MM.1S (cell line): ENCODE data around the gene PDZRN4.

Experiments
- DNase-seq: peaks from one replicate; pipeline ENCODE4 v3.0.0-alpha.2; 2015
- H2AFZ ChIP-seq: fragments of 300-600 bp; sonication (generic); 2 replicates; pipeline ENCODE4 v1.6.0; 2016; ENCODE audit warnings: antibody characterized with exemption, low read length
- H3F3A ChIP-seq: fragments of 300-600 bp; sonication (generic); 2 replicates; pipeline ENCODE4 v1.6.1; 2016; ENCODE audit warnings: mild to moderate bottlenecking, antibody characterized with exemption, low read length, moderate library complexity, mixed read lengths; ENCODE audit not compliant: insufficient read depth
- H3K27ac ChIP-seq: fragments of 300-600 bp; sonication (generic); 2 replicates; pipeline ENCODE4 v1.5.1; 2016; ENCODE audit warnings: mild to moderate bottlenecking, low read length
- H3K27me3 ChIP-seq: fragments of 300-600 bp; sonication (generic); replicated peaks from 2 replicates; pipeline ENCODE4 v1.6.0; 2016; ENCODE audit warnings: low read length; ENCODE audit not compliant: insufficient read depth
- H3K36me3 ChIP-seq: fragments of 300-600 bp; sonication (generic); replicated peaks from 2 replicates; pipeline ENCODE4 v1.6.1; 2016; ENCODE audit warnings: mild to moderate bottlenecking, low read length, mixed read lengths; ENCODE audit not compliant: insufficient read depth
- H3K4me1 ChIP-seq: fragments of 300-600 bp; sonication (generic); 2 replicates; pipeline ENCODE4 v1.6.1; 2016; ENCODE audit warnings: low read length, mixed read lengths
- H3K4me2 ChIP-seq: fragments of 300-600 bp; sonication (generic); 2 replicates; pipeline ENCODE4 v1.6.0; 2016; ENCODE audit warnings: low read depth, low read length
- H3K4me3 ChIP-seq: fragments of 300-600 bp; sonication (generic); 2 replicates; pipeline ENCODE4 v1.5.1; 2016; ENCODE audit warnings: low read length, mixed read lengths
- H3K79me2 ChIP-seq: fragments of 300-600 bp; sonication (generic); 2 replicates; pipeline ENCODE4 v1.6.1; 2016; ENCODE audit warnings: mixed run types, low read length, mixed read lengths
- H3K9ac ChIP-seq: fragments of 300-600 bp; sonication (generic); 2 replicates; pipeline ENCODE4 v1.6.1; 2016; ENCODE audit warnings: low read length, mixed read lengths
- H3K9me2 ChIP-seq: fragments of 300-600 bp; sonication (generic); replicated peaks from 2 replicates; pipeline ENCODE4 v1.6.1; 2016; ENCODE audit warnings: mild to moderate bottlenecking, low read length, mixed read lengths; ENCODE audit not compliant: insufficient read depth
- H3K9me3 ChIP-seq: fragments of 300-600 bp; sonication (generic); replicated peaks from 2 replicates; pipeline ENCODE4 v1.6.1; 2016; ENCODE audit warnings: mild to moderate bottlenecking, low read length, mixed read lengths; ENCODE audit not compliant: insufficient read depth
- H4K20me1 ChIP-seq: fragments of 300-600 bp; sonication (generic); 2 replicates; pipeline ENCODE4 v1.6.1; 2016; ENCODE audit warnings: mild to moderate bottlenecking, low read length, moderate library complexity, mixed read lengths; ENCODE audit not compliant: insufficient read depth
- EZH2 ChIP-seq: fragments of 300-600 bp; sonication (generic); optimal IDR thresholded peaks from 2 replicates; pipeline ENCODE3; 2017; ENCODE audit warnings: low read depth, mild to moderate bottlenecking, antibody characterized with exemption, low read length, mixed read lengths
- EZH2phosphoT487 ChIP-seq: fragments of 300-600 bp; sonication (generic); IDR thresholded peaks from 2 replicates; pipeline ENCODE4 v1.6.1; 2018; ENCODE audit warnings: antibody characterized with exemption, low read length
- TF ChIP-seq, protein P1 (sequence below): fragments of 300-600 bp; sonication (generic); IDR thresholded peaks from 2 replicates; pipeline ENCODE4 v1.5.1; 2016; ENCODE audit warnings: antibody characterized with exemption, low read length, mixed read lengths

PDZRN4 gene

DNA sequence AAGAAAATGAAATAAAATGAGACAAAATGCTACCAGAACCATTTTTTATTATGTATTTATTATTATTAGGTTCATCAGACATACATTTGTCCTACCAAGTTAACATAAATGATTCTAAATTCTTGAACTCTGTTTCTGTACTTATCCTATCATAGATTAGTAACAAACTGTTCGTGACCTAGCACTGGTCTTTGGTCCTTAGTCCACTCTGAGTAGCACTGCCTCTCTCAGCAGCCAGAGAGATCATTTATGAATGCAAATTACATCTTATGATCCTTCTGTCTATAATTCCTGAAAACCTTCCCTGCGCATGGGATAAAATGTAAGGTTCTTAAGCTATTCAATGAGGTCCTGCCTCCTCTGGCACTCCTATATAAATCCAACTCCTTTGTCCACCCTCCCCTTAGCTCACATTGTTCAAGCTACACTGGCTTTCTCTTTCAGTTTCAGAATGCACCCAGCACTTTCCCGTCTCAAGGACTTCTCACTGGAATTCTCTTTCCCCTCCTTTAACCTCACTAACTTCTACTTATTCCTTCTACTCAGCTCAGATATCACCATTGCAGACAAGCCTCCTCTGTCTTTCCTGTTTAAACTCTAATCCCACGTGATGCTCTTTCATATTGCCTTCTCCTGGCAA lies 17.1 kb downstream of the PDZRN4 start:
- H3F3A ChIP-seq, result no peaks in the 10 kb centered on the region
- H3K4me2 ChIP-seq, result peak overlapping the region; percentile 17
- no peak overlapping the region for H3K9ac ChIP-seq
- H3K4me1 ChIP-seq, result no peaks in the 10 kb centered on the region
- no peak overlapping the region for H3K27ac ChIP-seq
- no peaks in the 10 kb centered on the region for H3K9me2 ChIP-seq
- TF ChIP-seq EZH2phosphoT487 (no peak), EZH2 (no peak)
- TF ChIP-seq, protein P1, sequence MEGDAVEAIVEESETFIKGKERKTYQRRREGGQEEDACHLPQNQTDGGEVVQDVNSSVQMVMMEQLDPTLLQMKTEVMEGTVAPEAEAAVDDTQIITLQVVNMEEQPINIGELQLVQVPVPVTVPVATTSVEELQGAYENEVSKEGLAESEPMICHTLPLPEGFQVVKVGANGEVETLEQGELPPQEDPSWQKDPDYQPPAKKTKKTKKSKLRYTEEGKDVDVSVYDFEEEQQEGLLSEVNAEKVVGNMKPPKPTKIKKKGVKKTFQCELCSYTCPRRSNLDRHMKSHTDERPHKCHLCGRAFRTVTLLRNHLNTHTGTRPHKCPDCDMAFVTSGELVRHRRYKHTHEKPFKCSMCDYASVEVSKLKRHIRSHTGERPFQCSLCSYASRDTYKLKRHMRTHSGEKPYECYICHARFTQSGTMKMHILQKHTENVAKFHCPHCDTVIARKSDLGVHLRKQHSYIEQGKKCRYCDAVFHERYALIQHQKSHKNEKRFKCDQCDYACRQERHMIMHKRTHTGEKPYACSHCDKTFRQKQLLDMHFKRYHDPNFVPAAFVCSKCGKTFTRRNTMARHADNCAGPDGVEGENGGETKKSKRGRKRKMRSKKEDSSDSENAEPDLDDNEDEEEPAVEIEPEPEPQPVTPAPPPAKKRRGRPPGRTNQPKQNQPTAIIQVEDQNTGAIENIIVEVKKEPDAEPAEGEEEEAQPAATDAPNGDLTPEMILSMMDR, result no peak
- H3K79me2 ChIP-seq, result no peaks in the 10 kb centered on the region
- H2AFZ ChIP-seq, result peak overlapping the region; percentile 22
- no peaks in the 10 kb centered on the region for H3K27me3 ChIP-seq
- H3K4me3 ChIP-seq, result peak overlapping the region; percentile 24
- DNase-seq, result peak; percentile 13
- H3K9me3 ChIP-seq, result no peaks in the 10 kb centered on the region
- H3K36me3 ChIP-seq, result no peaks in the 10 kb centered on the region
- H4K20me1 ChIP-seq, result no peaks in the 10 kb centered on the region

DNA sequence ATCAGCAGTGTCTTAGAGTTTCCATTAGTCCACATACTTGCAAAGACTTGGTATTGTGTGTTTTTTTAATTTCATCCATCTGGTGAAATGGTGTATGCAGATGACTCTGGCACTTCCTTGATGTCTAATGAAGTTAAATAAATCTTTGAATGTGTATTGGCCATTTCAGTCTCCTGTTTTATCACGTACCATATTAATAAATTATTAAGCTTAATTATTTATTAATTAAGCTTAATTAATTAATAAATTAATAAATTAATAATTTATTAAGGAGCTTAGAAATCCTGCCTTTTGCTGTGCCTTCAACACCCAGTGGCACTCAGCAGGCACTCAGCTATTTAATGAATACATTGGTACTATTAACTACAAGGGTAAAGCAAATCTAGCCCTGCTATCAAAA lies 18.2 kb downstream of the PDZRN4 start:
- no peak overlapping the region for H2AFZ ChIP-seq
- H3K36me3 ChIP-seq, result no peaks in the 10 kb centered on the region
- no peak overlapping the region for H3K4me2 ChIP-seq
- H3K4me3 ChIP-seq, result no peak overlapping the region
- TF ChIP-seq EZH2 (no peak), EZH2phosphoT487 (no peak)
- TF ChIP-seq, protein P1, result no peak
- no peaks in the 10 kb centered on the region for H3K27me3 ChIP-seq
- no peak for DNase-seq
- H3K79me2 ChIP-seq, result no peaks in the 10 kb centered on the region
- H3K9me3 ChIP-seq, result no peaks in the 10 kb centered on the region
- H3K27ac ChIP-seq, result no peak overlapping the region
- H3K4me1 ChIP-seq, result no peaks in the 10 kb centered on the region
- no peaks in the 10 kb centered on the region for H3F3A ChIP-seq
- no peak overlapping the region for H3K9ac ChIP-seq
- no peaks in the 10 kb centered on the region for H3K9me2 ChIP-seq
- H4K20me1 ChIP-seq, result no peaks in the 10 kb centered on the region

DNA sequence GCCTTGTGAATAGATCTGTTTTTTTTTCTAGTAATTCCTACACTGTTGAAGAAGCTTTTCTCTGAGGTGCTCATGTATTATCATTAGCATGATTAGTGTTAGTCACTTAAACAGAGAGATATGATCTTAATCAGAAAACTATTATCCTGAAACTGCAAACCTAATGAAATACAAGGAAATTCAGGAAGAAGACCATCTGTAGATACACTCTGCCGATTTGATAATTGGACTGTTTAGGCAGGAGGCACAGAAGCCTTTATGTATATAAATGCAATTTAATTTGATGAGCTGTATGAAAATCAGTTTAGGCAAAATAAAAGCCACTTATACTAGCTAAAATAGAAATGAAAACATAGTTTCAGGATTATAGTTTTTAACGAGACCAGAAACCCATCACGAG lies 23.3 kb downstream of the PDZRN4 start:
- H4K20me1 ChIP-seq, result no peaks in the 10 kb centered on the region
- H3K9me3 ChIP-seq, result no peaks in the 10 kb centered on the region
- no peaks in the 10 kb centered on the region for H3K36me3 ChIP-seq
- no peak for TF ChIP-seq EZH2phosphoT487
- no peak for TF ChIP-seq EZH2
- TF ChIP-seq, protein P1, result no peak
- no peak overlapping the region for H3K9ac ChIP-seq
- H2AFZ ChIP-seq, result no peak overlapping the region
- H3F3A ChIP-seq, result no peaks in the 10 kb centered on the region
- no peaks in the 10 kb centered on the region for H3K4me1 ChIP-seq
- no peak overlapping the region for H3K4me3 ChIP-seq
- H3K27ac ChIP-seq, result no peak overlapping the region
- no peak for DNase-seq
- H3K9me2 ChIP-seq, result no peaks in the 10 kb centered on the region
- H3K27me3 ChIP-seq, result no peaks in the 10 kb centered on the region
- H3K4me2 ChIP-seq, result no peak overlapping the region
- H3K79me2 ChIP-seq, result no peaks in the 10 kb centered on the region
